HepG2 (cell line): ENCODE data around the gene DHX8. TPM values are rescaled to one million over a fixed set of nuclear protein-coding genes. Genes with fewer than 3 reads are reported as not detected.
A peak's percentile ranks its signal among the peaks of the same experiment; 100 is the strongest.

Source experiments
- AGO2 ChIP-seq: fragments of 200-400 bp; formaldehyde crosslinking; optimal IDR thresholded peaks from 2 replicates; pipeline ENCODE3; 2017; ENCODE audit warnings: mild to moderate bottlenecking, low read depth, low read length, moderate library complexity
- BCL6 ChIP-seq: IDR thresholded peaks from 2 replicates; pipeline ENCODE4 v1.6.1; 2016; ENCODE audit warnings: missing genetic modification reagents, missing compliant biosample characterization
- BHLHE40 ChIP-seq: IDR thresholded peaks from 2 replicates; pipeline ENCODE4 v1.6.1; 2011; ENCODE audit warnings: low read length, improper control_type of control experiment
- EHMT2 ChIP-seq: fragments of 200-600 bp; sonication (generic); IDR thresholded peaks from 2 replicates; pipeline ENCODE4 v1.7.0; 2017; ENCODE audit warnings: antibody characterized with exemption, low read depth, low read length, borderline replicate concordance
- GPN1 ChIP-seq: sonication (generic); formaldehyde crosslinking; IDR thresholded peaks from 2 replicates; pipeline ENCODE4 v1.5.1; 2020; ENCODE audit warnings: missing genetic modification reagents, borderline replicate concordance
- KLF12 ChIP-seq: sonication (generic); formaldehyde crosslinking; IDR thresholded peaks from 2 replicates; pipeline ENCODE4 v1.4.0; 2020; ENCODE audit warnings: missing genetic modification reagents, borderline replicate concordance
- NAIF1 ChIP-seq: sonication (generic); formaldehyde crosslinking; IDR thresholded peaks from 2 replicates; pipeline ENCODE4 v1.5.0; 2020; ENCODE audit warnings: mild to moderate bottlenecking, missing genetic modification reagents, borderline replicate concordance
- NKX3-1 ChIP-seq: sonication (generic); formaldehyde crosslinking; IDR thresholded peaks from 2 replicates; pipeline ENCODE4 v1.5.0; 2020; ENCODE audit warnings: missing genetic modification reagents
- SETDB1 ChIP-seq: sonication (generic); formaldehyde crosslinking; IDR thresholded peaks from 2 replicates; pipeline ENCODE4 v1.5.1; 2020; ENCODE audit warnings: missing genetic modification reagents, mild to moderate bottlenecking, borderline replicate concordance
- ZNF234 ChIP-seq: sonication (generic); formaldehyde crosslinking; conservative IDR thresholded peaks from 2 replicates; pipeline ENCODE4 v1.5.1; 2020; ENCODE audit warnings: mild to moderate bottlenecking, missing genetic modification reagents
- polyA plus RNA-seq, 8 experiments: library from polyadenylated mRNA; depleted of rRNA in 3 of 8; stranded (reverse) in 7 of 8; unstranded in 1 of 8; fragments of >200 nt; fragmentation: Illumina TruSeq in 4 of 8; extraction: Trizol in 4 of 8; gene quantifications; 2 replicates each; pipeline versions ENCODE4 v1.2.1 to v1.2.3, GENCODE V29; 2011 to 2016; ENCODE audit warnings: low read depth in 4 of 8, missing spikeins in 1 of 8, mixed read lengths in 1 of 8; ENCODE audit not compliant: insufficient read depth in 1 of 8
- total RNA-seq, 5 experiments: library from RNA; depleted of rRNA; stranded (reverse); fragments of >200 nt; fragmentation: Illumina TruSeq; extraction: Trizol; gene quantifications; 2 replicates each; pipeline ENCODE4 v1.2.3, GENCODE V29; 2016; ENCODE audit warnings: low read depth in 1 of 5
- TF ChIP-seq, protein P1 (sequence below): sonication (generic); formaldehyde crosslinking; IDR thresholded peaks from 2 replicates; pipeline ENCODE4 v1.5.1; 2020; ENCODE audit warnings: missing genetic modification reagents, mild to moderate bottlenecking, borderline replicate concordance
- TF ChIP-seq, protein P2 (sequence below): sonication (generic); formaldehyde crosslinking; IDR thresholded peaks from 2 replicates; pipeline ENCODE4 v1.4.0; 2020; ENCODE audit warnings: missing genetic modification reagents
- TF ChIP-seq, protein P3 (sequence below): sonication (generic); formaldehyde crosslinking; IDR thresholded peaks from 2 replicates; pipeline ENCODE4 v1.4.0; 2020; ENCODE audit warnings: missing genetic modification reagents, borderline replicate concordance
- TF ChIP-seq, protein P4 (sequence below): IDR thresholded peaks from 2 replicates; pipeline ENCODE4 v1.6.1; 2016; ENCODE audit warnings: mild to moderate bottlenecking, missing biosample characterization, missing genetic modification reagents
- TF ChIP-seq, protein P5 (sequence below): sonication (generic); formaldehyde crosslinking; IDR thresholded peaks from 2 replicates; pipeline ENCODE4 v1.4.0; 2020; ENCODE audit warnings: mild to moderate bottlenecking, missing genetic modification reagents

The DHX8 gene
- total and polyA plus RNA-seq, 2 of the 13 experiments (the other 11 are each of a cell fraction or from before 2014, with no cell fraction given) = 24.8 to 48.9 TPM

DNA sequence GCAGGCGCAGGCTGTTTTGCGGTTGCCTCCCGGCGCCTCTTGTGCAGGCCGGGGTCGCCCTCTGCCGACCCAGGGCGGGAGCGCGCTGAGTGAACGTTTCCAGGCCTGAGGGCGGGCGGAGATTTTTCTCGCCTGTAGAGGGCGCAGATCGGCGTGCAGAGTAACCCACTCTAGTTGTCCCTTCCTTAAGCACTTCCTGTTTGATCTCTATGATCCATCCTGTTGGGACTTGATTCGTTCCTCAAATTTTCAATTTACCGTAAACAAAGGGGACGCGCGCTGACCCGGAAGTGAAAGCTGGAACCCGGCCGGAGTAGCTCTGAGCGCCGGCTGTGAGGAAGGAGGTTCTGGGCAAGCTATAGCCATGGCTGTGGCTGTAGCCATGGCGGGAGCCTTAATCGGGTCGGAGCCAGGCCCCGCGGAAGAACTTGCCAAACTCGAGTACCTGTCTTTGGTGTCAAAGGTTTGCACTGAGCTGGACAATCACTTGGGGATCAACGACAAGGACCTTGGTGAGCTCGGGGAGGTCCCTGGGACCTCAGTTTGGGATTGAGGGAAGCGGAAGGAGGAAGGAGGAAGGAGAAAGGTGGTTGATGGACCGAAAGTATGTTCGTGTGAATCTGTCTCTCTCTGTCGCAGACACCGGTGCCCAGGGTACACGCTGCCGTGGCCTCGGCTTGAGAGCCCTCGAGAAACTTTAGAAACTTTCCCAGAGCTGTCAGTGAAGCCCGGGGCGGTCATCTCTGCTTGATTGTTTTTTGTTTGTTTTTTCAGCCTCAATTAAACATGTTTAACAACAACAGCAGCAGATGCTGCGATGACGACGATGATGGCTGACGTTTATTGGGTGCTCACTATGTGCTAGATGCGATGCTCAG lies at the start of gene DHX8 (continued):
- TF ChIP-seq AGO2 (no peak), EHMT2 (no peak), GPN1 (no peak), ZNF234 (CRISPR knock-in tag) (no peak), NAIF1 (CRISPR knock-in tag) (peak; percentile 72; the same call in 1 of the 2 replicates), BHLHE40 (peak; percentile 58; the same call in 1 of the 2 replicates), KLF12 (CRISPR knock-in tag) (peak; percentile 95), NKX3-1 (CRISPR knock-in tag) (peak; percentile 88), SETDB1 (CRISPR knock-in tag) (no peak), BCL6 (CRISPR knock-in tag) (peak; percentile 70; the same call in 1 of the 2 replicates)
- TF ChIP-seq, protein P1, sequence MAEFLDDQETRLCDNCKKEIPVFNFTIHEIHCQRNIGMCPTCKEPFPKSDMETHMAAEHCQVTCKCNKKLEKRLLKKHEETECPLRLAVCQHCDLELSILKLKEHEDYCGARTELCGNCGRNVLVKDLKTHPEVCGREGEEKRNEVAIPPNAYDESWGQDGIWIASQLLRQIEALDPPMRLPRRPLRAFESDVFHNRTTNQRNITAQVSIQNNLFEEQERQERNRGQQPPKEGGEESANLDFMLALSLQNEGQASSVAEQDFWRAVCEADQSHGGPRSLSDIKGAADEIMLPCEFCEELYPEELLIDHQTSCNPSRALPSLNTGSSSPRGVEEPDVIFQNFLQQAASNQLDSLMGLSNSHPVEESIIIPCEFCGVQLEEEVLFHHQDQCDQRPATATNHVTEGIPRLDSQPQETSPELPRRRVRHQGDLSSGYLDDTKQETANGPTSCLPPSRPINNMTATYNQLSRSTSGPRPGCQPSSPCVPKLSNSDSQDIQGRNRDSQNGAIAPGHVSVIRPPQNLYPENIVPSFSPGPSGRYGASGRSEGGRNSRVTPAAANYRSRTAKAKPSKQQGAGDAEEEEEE = no peak
- TF ChIP-seq, protein P2, sequence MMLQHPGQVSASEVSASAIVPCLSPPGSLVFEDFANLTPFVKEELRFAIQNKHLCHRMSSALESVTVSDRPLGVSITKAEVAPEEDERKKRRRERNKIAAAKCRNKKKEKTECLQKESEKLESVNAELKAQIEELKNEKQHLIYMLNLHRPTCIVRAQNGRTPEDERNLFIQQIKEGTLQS (CRISPR knock-in tag) = peak; percentile 71; the same call in 1 of the 2 replicates
- TF ChIP-seq, protein P3, sequence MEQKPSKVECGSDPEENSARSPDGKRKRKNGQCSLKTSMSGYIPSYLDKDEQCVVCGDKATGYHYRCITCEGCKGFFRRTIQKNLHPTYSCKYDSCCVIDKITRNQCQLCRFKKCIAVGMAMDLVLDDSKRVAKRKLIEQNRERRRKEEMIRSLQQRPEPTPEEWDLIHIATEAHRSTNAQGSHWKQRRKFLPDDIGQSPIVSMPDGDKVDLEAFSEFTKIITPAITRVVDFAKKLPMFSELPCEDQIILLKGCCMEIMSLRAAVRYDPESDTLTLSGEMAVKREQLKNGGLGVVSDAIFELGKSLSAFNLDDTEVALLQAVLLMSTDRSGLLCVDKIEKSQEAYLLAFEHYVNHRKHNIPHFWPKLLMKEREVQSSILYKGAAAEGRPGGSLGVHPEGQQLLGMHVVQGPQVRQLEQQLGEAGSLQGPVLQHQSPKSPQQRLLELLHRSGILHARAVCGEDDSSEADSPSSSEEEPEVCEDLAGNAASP (CRISPR knock-in tag) = peak; percentile 92
- TF ChIP-seq, protein P4, sequence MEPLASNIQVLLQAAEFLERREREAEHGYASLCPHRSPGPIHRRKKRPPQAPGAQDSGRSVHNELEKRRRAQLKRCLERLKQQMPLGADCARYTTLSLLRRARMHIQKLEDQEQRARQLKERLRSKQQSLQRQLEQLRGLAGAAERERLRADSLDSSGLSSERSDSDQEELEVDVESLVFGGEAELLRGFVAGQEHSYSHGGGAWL = peak; percentile 70; the same call in 1 of the 2 replicates
- TF ChIP-seq, protein P5, sequence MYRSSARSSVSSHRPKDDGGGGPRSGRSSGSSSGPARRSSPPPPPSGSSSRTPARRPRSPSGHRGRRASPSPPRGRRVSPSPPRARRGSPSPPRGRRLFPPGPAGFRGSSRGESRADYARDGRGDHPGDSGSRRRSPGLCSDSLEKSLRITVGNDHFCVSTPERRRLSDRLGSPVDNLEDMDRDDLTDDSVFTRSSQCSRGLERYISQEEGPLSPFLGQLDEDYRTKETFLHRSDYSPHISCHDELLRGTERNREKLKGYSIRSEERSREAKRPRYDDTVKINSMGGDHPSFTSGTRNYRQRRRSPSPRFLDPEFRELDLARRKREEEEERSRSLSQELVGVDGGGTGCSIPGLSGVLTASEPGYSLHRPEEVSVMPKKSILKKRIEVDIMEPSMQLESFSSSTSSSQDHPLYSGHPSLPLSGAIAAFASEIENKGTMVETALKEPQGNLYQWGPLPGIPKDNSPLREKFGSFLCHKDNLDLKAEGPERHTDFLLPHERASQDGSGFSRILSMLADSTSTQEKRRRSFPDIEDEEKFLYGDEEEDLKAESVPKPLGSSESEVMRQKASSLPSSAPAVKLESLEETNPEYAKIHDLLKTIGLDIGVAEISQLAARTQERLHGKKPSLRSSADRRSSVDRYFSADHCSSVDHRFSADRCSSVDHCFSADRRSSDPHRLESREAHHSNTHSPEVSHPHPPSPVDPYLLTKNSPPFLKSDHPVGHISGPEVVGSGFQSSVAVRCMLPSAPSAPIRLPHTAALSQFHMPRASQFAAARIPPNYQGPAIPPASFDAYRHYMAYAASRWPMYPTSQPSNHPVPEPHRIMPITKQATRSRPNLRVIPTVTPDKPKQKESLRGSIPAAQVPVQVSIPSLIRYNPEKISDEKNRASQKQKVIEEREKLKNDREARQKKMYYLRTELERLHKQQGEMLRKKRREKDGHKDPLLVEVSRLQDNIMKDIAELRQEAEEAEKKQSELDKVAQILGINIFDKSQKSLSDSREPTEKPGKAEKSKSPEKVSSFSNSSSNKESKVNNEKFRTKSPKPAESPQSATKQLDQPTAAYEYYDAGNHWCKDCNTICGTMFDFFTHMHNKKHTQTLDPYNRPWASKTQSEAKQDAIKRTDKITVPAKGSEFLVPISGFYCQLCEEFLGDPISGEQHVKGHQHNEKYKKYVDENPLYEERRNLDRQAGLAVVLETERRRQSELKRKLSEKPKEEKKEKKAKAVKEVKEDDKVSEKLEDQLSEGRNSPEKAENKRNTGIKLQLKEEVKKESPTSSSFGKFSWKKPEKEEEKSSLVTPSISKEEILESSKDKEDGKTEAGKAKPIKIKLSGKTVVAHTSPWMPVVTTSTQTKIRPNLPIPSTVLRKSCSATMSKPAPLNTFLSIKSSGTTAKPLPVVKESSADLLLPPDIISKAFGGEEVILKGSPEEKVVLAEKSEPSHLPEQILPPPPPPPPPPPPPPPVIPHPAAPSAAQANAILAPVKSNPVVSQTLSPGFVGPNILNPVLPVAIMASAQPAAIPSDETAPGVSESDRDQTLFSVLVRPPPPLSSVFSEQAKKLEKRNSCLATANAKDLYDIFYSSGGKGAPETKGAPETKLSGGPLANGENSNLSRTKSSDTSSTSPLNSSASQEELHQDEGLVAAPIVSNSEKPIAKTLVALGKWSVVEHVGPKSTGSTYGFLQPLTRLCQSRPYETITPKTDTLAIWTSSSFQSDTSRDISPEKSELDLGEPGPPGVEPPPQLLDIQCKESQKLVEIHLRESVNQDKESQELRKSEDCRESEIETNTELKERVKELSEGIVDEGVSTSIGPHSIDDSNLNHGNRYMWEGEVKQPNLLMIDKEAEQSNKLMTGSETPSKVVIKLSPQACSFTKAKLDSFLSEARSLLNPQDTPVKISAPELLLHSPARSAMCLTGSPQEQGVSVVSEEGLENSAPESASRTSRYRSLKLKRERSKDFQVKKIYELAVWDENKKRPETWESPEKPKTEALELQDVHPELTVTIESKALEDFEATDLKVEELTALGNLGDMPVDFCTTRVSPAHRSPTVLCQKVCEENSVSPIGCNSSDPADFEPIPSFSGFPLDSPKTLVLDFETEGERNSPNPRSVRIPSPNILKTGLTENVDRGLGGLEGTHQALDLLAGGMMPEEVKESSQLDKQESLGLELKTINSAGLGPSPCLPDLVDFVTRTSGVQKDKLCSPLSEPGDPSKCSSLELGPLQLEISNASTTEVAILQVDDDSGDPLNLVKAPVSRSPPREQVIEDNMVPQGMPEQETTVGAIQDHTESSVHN (CRISPR knock-in tag) = peak; percentile 86; the same call in 1 of the 2 replicates
